ENCODE measurements around the gene AHNAK.

The AHNAK gene

GRCh38 chr11:62538470-62539237 is 8.0 kb downstream of the AHNAK start:
- Mint-ChIP-seq H3K36me3 (ENCODE audit: low read depth) (peaks cover 13% of the 10 kb centered on the region), H3K27ac (peak overlapping the region; percentile 44), H3K4me3 (no peak overlapping the region), H3K27me3 (ENCODE audit: low read depth, poor library complexity) (peaks cover 28% of the 10 kb centered on the region), H3K9me3 (no peaks in the 10 kb centered on the region), H3K4me1 (peaks cover 70% of the 10 kb centered on the region)
- no peak for DNase-seq
- TF ChIP-seq CTCF (IDR thresholded peaks at IDR 0.05) = no peak

GRCh38 chr11:62536301-62536957 is 10.2 kb downstream of the AHNAK start:
- Mint-ChIP-seq H3K4me3 (no peak overlapping the region), H3K36me3 (ENCODE audit: low read depth) (peaks cover 34% of the 10 kb centered on the region), H3K27ac (no peak overlapping the region)

GRCh38 chr11:62535802-62536201 is 10.8 kb downstream of the AHNAK start:
- DNase-seq = no peak
- no peak overlapping the region for H3K4me3 Mint-ChIP-seq
- H3K4me1 Mint-ChIP-seq = peaks cover 43% of the 10 kb centered on the region
- no peak for TF ChIP-seq CTCF (IDR thresholded peaks at IDR 0.05)
- peaks cover 11% of the 10 kb centered on the region for H3K27me3 Mint-ChIP-seq (ENCODE audit: low read depth, poor library complexity)
- no peaks in the 10 kb centered on the region for H3K9me3 Mint-ChIP-seq
- no peak overlapping the region for H3K27ac Mint-ChIP-seq
- H3K36me3 Mint-ChIP-seq (ENCODE audit: low read depth) = peaks cover 40% of the 10 kb centered on the region

More at GRCh38 chr11:62536301-62536957, 10.2 kb downstream of the AHNAK start:
- peaks cover 11% of the 10 kb centered on the region for H3K27me3 Mint-ChIP-seq (ENCODE audit: low read depth, poor library complexity)
- DNase-seq = no peak
- TF ChIP-seq CTCF (IDR thresholded peaks at IDR 0.05) = no peak
- no peaks in the 10 kb centered on the region for H3K9me3 Mint-ChIP-seq
- peaks cover 49% of the 10 kb centered on the region for H3K4me1 Mint-ChIP-seq

GRCh38 chr11:62534779-62535545 is 11.6 kb downstream of the AHNAK start:
- no peak for TF ChIP-seq CTCF (IDR thresholded peaks at IDR 0.05)
- Mint-ChIP-seq H3K9me3 (no peaks in the 10 kb centered on the region), H3K27me3 (ENCODE audit: low read depth, poor library complexity) (peaks cover 11% of the 10 kb centered on the region), H3K4me1 (peaks cover 36% of the 10 kb centered on the region), H3K4me3 (no peak overlapping the region), H3K27ac (no peak overlapping the region), H3K36me3 (ENCODE audit: low read depth) (peaks cover 49% of the 10 kb centered on the region)
- no peak for DNase-seq

GRCh38 chr11:62532096-62532495 is 14.5 kb downstream of the AHNAK start:
- Mint-ChIP-seq H3K4me3 (no peak overlapping the region), H3K9me3 (peaks cover 5% of the 10 kb centered on the region), H3K27ac (no peak overlapping the region), H3K36me3 (ENCODE audit: low read depth) (peaks cover 75% of the 10 kb centered on the region), H3K27me3 (ENCODE audit: low read depth, poor library complexity) (peaks cover 7% of the 10 kb centered on the region), H3K4me1 (peaks cover 20% of the 10 kb centered on the region)
- no peak for DNase-seq
- TF ChIP-seq CTCF (IDR thresholded peaks at IDR 0.05) = no peak

All from nephron progenitor cell (in vitro differentiated cells).